Neural crest cell (in vitro differentiated cells): Measurements from ENCODE around the gene COL4A1. TPM values are rescaled to one million over a fixed set of nuclear protein-coding genes. Genes with fewer than 3 reads are reported as not detected.
A peak's percentile ranks its signal among the peaks of the same experiment; 100 is the strongest.

ENCODE experiments used
- DNase-seq: peaks from one replicate; pipeline ENCODE4 v3.0.0; 2021; ENCODE audit warnings: low read depth, mixed read lengths, low spot score
- H3K27ac Mint-ChIP-seq: one replicate; pipeline ENCODE4 v1.8.0; 2021; ENCODE audit warnings: mild to moderate bottlenecking, mixed read lengths; ENCODE audit not compliant: unreplicated experiment
- H3K27me3 Mint-ChIP-seq: 2 replicates; pipeline ENCODE4 v1.8.0; 2021; ENCODE audit warnings: low read depth, mild to moderate bottlenecking, mixed read lengths
- H3K36me3 Mint-ChIP-seq: 2 replicates; pipeline ENCODE4 v1.8.0; 2021; ENCODE audit warnings: low read depth, mild to moderate bottlenecking, mixed read lengths
- H3K4me1 Mint-ChIP-seq: 2 replicates; pipeline ENCODE4 v1.8.0; 2021; ENCODE audit warnings: mixed read lengths
- H3K4me3 Mint-ChIP-seq: one replicate; pipeline ENCODE4 v1.8.0; 2021; ENCODE audit warnings: mild to moderate bottlenecking, mixed read lengths
- H3K9me3 Mint-ChIP-seq: 2 replicates; pipeline ENCODE4 v1.8.0; 2021; ENCODE audit warnings: mixed read lengths
- total RNA-seq: library from RNA; stranded (reverse); gene quantifications from 2 replicates; pipeline ENCODE4 v1.2.1, GENCODE V29; 2021
- TF ChIP-seq, protein P1 (sequence below): fragments of 200-600 bp; sonication (generic); conservative IDR thresholded peaks from 2 replicates; pipeline ENCODE4 v1.5.0; 2021; ENCODE audit warnings: antibody characterized with exemption, mild to moderate bottlenecking

The COL4A1 gene
- total RNA-seq, 1 donor from 2014 or later, result 65.5 TPM

DNA sequence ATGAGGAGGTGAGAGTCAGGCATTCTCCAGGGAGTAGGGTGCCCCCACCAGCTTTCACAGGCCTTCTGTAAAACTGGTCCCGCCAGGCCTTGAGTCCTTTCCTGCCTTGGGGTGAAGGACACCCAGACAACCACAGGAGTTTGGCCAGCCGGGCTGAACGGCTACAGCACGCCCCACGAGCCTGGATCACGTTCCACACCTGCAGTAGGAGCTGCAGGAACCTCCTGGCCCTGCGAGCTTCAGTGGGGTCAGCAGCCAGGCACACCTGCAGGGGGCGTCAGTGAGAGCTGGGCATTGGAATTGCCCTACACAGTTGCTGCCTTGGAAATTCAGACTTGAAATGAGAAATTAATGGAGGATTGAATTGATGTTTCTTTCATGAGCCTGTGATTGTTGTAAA, 45.8 kb upstream of the COL4A1 start:
- peaks cover 28% of the 10 kb centered on the region for H3K4me1 Mint-ChIP-seq
- H3K27ac Mint-ChIP-seq, result no peak overlapping the region
- no peaks in the 10 kb centered on the region for H3K9me3 Mint-ChIP-seq
- DNase-seq, result no peak
- TF ChIP-seq, protein P1, sequence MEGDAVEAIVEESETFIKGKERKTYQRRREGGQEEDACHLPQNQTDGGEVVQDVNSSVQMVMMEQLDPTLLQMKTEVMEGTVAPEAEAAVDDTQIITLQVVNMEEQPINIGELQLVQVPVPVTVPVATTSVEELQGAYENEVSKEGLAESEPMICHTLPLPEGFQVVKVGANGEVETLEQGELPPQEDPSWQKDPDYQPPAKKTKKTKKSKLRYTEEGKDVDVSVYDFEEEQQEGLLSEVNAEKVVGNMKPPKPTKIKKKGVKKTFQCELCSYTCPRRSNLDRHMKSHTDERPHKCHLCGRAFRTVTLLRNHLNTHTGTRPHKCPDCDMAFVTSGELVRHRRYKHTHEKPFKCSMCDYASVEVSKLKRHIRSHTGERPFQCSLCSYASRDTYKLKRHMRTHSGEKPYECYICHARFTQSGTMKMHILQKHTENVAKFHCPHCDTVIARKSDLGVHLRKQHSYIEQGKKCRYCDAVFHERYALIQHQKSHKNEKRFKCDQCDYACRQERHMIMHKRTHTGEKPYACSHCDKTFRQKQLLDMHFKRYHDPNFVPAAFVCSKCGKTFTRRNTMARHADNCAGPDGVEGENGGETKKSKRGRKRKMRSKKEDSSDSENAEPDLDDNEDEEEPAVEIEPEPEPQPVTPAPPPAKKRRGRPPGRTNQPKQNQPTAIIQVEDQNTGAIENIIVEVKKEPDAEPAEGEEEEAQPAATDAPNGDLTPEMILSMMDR, result peak; percentile 14
- H3K4me3 Mint-ChIP-seq, result no peak overlapping the region
- H3K36me3 Mint-ChIP-seq, result peaks cover 6% of the 10 kb centered on the region
- no peaks in the 10 kb centered on the region for H3K27me3 Mint-ChIP-seq

DNA sequence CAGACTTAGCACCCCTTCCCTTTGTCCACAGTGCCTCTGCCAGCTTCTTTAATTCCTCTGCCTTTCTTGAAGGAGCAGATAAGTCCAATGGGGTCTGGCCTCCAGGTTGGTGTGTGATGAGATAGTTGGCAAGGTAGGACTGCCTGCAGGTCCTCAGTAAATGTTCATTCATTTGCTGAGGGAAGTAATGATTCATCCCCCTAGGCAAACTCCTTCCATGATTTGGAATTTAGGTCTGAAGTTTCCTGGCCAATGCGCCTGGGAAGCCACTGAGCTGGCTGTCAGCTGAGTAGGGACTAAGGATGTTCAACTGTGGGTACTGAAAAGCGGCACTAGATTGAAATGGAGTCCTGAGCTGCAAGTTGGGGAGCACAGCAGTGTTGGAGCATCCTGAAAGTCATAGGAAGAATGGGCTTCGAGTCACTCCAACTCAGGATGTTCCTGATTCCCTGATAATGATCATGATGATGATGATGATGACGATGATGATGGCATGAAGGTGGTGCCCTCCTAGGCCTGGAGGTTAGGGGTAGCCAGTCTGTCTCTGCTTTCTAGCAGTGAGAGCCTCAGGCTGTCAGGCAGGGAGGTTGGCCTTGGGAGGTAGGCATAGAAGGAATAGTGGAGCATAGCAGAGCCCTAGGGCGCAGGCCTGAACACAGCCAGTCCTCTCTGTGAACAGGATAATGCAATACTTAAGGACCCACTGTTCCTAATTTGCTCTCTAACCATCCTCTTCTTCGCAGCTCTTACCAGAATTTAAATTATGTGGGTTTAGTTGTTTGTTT, 44.9 kb upstream of the COL4A1 start:
- Mint-ChIP-seq H3K27ac (no peak overlapping the region), H3K27me3 (no peaks in the 10 kb centered on the region)
- TF ChIP-seq, protein P1, result no peak

GRCh38 chr13:110350509-110350908, 43.6 kb upstream of the COL4A1 start:
- no peak for DNase-seq
- Mint-ChIP-seq H3K27ac (no peak overlapping the region), H3K27me3 (no peaks in the 10 kb centered on the region), H3K4me1 (peaks cover 28% of the 10 kb centered on the region), H3K36me3 (peaks cover 6% of the 10 kb centered on the region), H3K9me3 (no peaks in the 10 kb centered on the region), H3K4me3 (no peak overlapping the region)
- TF ChIP-seq, protein P1, result no peak

More for the DNA sequence above, 44.9 kb upstream of the COL4A1 start:
- Mint-ChIP-seq H3K36me3 (peaks cover 6% of the 10 kb centered on the region), H3K9me3 (no peaks in the 10 kb centered on the region), H3K4me1 (peaks cover 28% of the 10 kb centered on the region), H3K4me3 (no peak overlapping the region)
- no peak for DNase-seq

DNA sequence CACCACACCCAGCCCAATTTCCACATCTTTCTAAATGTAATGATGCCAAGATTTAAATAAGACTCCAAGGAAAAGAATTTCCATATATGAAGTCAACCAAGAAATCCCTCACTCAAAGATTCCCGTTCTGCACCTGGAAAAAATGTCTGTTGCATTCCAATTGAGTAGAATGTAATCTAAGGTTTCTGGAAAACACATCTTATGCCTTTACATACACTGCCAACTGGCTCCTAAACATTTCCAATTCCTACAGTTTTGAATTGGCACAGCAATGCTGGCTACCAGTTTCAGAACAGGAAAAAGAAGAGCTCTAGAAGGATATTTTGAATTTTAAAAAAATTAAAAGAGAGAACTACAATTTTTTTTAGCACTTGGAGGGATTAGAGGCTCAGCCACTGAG, 43.1 kb upstream of the COL4A1 start:
- no peak overlapping the region for H3K27ac Mint-ChIP-seq
- peaks cover 6% of the 10 kb centered on the region for H3K36me3 Mint-ChIP-seq
- peaks cover 28% of the 10 kb centered on the region for H3K4me1 Mint-ChIP-seq
- no peak overlapping the region for H3K4me3 Mint-ChIP-seq
- TF ChIP-seq, protein P1, result no peak
- H3K27me3 Mint-ChIP-seq, result no peaks in the 10 kb centered on the region
- H3K9me3 Mint-ChIP-seq, result no peaks in the 10 kb centered on the region
- no peak for DNase-seq

DNA sequence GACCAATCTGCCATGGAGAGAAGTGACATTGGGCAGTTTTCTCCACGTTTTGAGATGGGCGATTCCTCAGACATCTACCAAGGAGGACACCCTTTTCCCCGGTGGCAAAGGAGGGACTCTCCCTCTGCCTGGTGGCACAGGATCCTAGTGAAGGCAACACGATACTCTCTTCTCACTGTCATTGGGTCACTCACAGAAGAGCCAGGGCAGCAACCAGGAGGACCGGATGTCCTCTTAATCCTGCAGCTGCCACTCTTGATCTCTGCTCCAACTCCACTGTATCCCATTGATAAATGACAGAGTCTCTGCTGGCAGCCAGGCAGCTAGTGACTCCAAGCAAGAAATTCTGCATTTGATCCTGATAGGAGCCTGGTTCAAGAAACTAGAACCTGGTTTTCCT, 42.3 kb upstream of the COL4A1 start:
- H3K36me3 Mint-ChIP-seq, result peaks cover 9% of the 10 kb centered on the region
- no peaks in the 10 kb centered on the region for H3K9me3 Mint-ChIP-seq
- no peak overlapping the region for H3K27ac Mint-ChIP-seq
- no peaks in the 10 kb centered on the region for H3K27me3 Mint-ChIP-seq
- H3K4me1 Mint-ChIP-seq, result peaks cover 28% of the 10 kb centered on the region
- TF ChIP-seq, protein P1, result no peak
- DNase-seq, result no peak
- H3K4me3 Mint-ChIP-seq, result no peak overlapping the region
